ENCODE data around the gene TUT1. TPM values are rescaled to one million over a fixed set of nuclear protein-coding genes. Genes with fewer than 3 reads are reported as not detected.
A peak's percentile ranks its signal among the peaks of the same experiment; 100 is the strongest.

Gene TUT1
- total and polyA plus RNA-seq, 2 of the 4 experiments (the other 2 are of a cell fraction): 4.3 to 10.1 TPM

GRCh38 chr11:62610814-62611704 is 19.7 kb upstream of the TUT1 start:
- Histone ChIP-seq H4K8ac (ENCODE audit: low read depth in 2 of 2, low read length in 2 of 2) (peak overlapping the region; percentile 4 to 83; a peak in 1 of 4 replicates), H3K23ac (ENCODE audit: low read depth, low read length) (peak overlapping the region; percentile 82), H2BK20ac (ENCODE audit: low read depth, low read length) (no peak overlapping the region), H3K36me3 (ENCODE audit: control insufficient read depth, insufficient read depth, low read length) (peaks cover 26% of the 10 kb centered on the region), H3K4me3 (ENCODE audit: insufficient read depth, low read depth, low read length) (peak overlapping the region; percentile 78), H2BK15ac (ENCODE audit: low read depth, low read length) (no peak overlapping the region), H3K18ac (ENCODE audit: low read depth, low read length) (0 out of 2 replicates have a peak overlapping the region, but pooled peaks have one; percentile 10), H2BK120ac (ENCODE audit: low read depth, low read length) (no peak overlapping the region), H3K4me2 (ENCODE audit: low read depth, low read length) (peak overlapping the region; percentile 98), H4K91ac (ENCODE audit: insufficient read depth, low read depth, low read length) (peak overlapping the region; percentile 53; the same call in 1 of the 2 replicates), H3K79me1 (ENCODE audit: low read depth in 1 of 2, low read length in 2 of 2) (peaks cover 14 to 21% of the 10 kb centered on the region in 2 experiments; a peak in 3 of 4 replicates), H3K9me3 (ENCODE audit: control insufficient read depth, insufficient read depth, low read length) (no peaks in the 10 kb centered on the region), H2AFZ (replicated peaks; ENCODE audit: low read length, poor library complexity) (peak overlapping the region; percentile 84), H3K4me1 (ENCODE audit: control insufficient read depth, insufficient read depth, low read length) (peaks cover 10% of the 10 kb centered on the region), H3K9ac (ENCODE audit: low read depth, low read length) (peak overlapping the region; percentile 76), H3K9me1 (ENCODE audit: insufficient read depth, low read length) (no peaks in the 10 kb centered on the region), H4K20me1 (ENCODE audit: insufficient read depth, low read length) (peaks cover 11% of the 10 kb centered on the region), H2AK9ac (replicated peaks; ENCODE audit: low read depth, low read length, poor library complexity) (peak overlapping the region; percentile 91), H3K27me3 (ENCODE audit: control insufficient read depth, insufficient read depth, low read length) (no peaks in the 10 kb centered on the region), H2BK5ac (ENCODE audit: low read depth, low read length, poor library complexity, severe bottlenecking) (peak overlapping the region; percentile 66), H3K27ac (ENCODE audit: insufficient read depth, low read length) (peak overlapping the region; percentile 55), H3K4ac (ENCODE audit: low read depth, low read length) (peak overlapping the region; percentile 79), H3K56ac (ENCODE audit: extremely low read depth, insufficient read depth, low read length) (0 out of 2 replicates have a peak overlapping the region, but pooled peaks have one; percentile 54), H4K5ac (ENCODE audit: low read depth, low read length) (peak overlapping the region; percentile 23; the same call in 1 of the 2 replicates), H3K14ac (replicated peaks; ENCODE audit: low read depth, low read length) (peak overlapping the region; percentile 62), H2AK5ac (ENCODE audit: low read depth, low read length) (peak overlapping the region; percentile 30)
- no peak for ATAC-seq (ENCODE audit: low read depth)
- dilution Hi-C loops (cut with HindIII; ENCODE audit: low sequenced_read_pairs, unreplicated experiment) (no loop called here), in situ Hi-C loops (cut with MboI; ENCODE audit: low sequenced_read_pairs) (no loop called here), intact Hi-C loops (cut with micrococcal nuclease) (loop anchor here (5.0 kb wide), 1 partner anchor 251 kb away; no protein-coding TSS in a partner anchor)
- DNase-seq: no peak
- BruUV-seq (replicated peaks): no TSS peak
- ChIA-PET POLR2A (ENCODE audit: unreplicated experiment) (interaction anchor here (0.6 kb wide), 1 partner anchor 33 kb away, joined by 7 read pairs; no protein-coding TSS in a partner anchor), CTCF (interaction anchor here (1.0 to 1.9 kb wide), 5 partner anchors 11 to 54 kb away, joined by 3 to 4 read pairs (median 3); partner anchors contain the start of genes B3GAT3, C11orf98, CSKMT and TUT1)
- WGBS, 2 experiments (ENCODE audit: extremely low coverage in 2 of 2, insufficient read length in 1 of 2): 61% methylated on average over 3 of the region's 28 CpGs; no CpG with 5 or more reads in 1 of the 2 experiments
- TF ChIP-seq SMC3 (IDR thresholded peaks at IDR 0.05; ENCODE audit: low read depth, low read length) (no peak), MAZ (IDR thresholded peaks at IDR 0.05; ENCODE audit: borderline replicate concordance, low read depth, low read length) (no peak), USF2 (IDR thresholded peaks at IDR 0.05; ENCODE audit: low read depth, low read length) (no peak), CEBPB (IDR thresholded peaks at IDR 0.05; ENCODE audit: low read depth, low read length) (no peak), BHLHE40 (IDR thresholded peaks at IDR 0.05; ENCODE audit: low read depth, low read length) (no peak), RAD21 (IDR thresholded peaks at IDR 0.05; ENCODE audit: low read length) (no peak), MAFK (IDR thresholded peaks at IDR 0.05; ENCODE audit: low read depth, low read length) (no peak), RFX5 (IDR thresholded peaks at IDR 0.05; ENCODE audit: low read depth, low read length) (no peak), POLR2A (IDR thresholded peaks at IDR 0.05; ENCODE audit: low read depth, low read length) (no peak), MXI1 (IDR thresholded peaks at IDR 0.05; ENCODE audit: borderline replicate concordance, low read depth, low read length) (no peak), NFE2L2 (IDR thresholded peaks at IDR 0.05; ENCODE audit: low read depth, low read length) (no peak)
- TF ChIP-seq, protein P1, sequence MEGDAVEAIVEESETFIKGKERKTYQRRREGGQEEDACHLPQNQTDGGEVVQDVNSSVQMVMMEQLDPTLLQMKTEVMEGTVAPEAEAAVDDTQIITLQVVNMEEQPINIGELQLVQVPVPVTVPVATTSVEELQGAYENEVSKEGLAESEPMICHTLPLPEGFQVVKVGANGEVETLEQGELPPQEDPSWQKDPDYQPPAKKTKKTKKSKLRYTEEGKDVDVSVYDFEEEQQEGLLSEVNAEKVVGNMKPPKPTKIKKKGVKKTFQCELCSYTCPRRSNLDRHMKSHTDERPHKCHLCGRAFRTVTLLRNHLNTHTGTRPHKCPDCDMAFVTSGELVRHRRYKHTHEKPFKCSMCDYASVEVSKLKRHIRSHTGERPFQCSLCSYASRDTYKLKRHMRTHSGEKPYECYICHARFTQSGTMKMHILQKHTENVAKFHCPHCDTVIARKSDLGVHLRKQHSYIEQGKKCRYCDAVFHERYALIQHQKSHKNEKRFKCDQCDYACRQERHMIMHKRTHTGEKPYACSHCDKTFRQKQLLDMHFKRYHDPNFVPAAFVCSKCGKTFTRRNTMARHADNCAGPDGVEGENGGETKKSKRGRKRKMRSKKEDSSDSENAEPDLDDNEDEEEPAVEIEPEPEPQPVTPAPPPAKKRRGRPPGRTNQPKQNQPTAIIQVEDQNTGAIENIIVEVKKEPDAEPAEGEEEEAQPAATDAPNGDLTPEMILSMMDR (conservative IDR thresholded peaks at IDR 0.05; ENCODE audit: low read depth, low read length): no peak
- TF ChIP-seq, protein P2, sequence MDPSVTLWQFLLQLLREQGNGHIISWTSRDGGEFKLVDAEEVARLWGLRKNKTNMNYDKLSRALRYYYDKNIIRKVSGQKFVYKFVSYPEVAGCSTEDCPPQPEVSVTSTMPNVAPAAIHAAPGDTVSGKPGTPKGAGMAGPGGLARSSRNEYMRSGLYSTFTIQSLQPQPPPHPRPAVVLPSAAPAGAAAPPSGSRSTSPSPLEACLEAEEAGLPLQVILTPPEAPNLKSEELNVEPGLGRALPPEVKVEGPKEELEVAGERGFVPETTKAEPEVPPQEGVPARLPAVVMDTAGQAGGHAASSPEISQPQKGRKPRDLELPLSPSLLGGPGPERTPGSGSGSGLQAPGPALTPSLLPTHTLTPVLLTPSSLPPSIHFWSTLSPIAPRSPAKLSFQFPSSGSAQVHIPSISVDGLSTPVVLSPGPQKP (IDR thresholded peaks at IDR 0.05; ENCODE audit: borderline replicate concordance, low read depth, low read length): no peak
